Mesothelial cell of epicardium (in vitro differentiated cells): ENCODE measurements around the gene ARHGAP36. TPM values are rescaled to one million over a fixed set of nuclear protein-coding genes. Genes with fewer than 3 reads are reported as not detected.

Experiments
- DNase-seq, 2 experiments: peaks; one replicate each; pipeline ENCODE4 v3.0.0; 2021; ENCODE audit warnings: low spot score in 2 of 2; ENCODE audit not compliant: unreplicated experiment in 2 of 2
- H3K27ac Mint-ChIP-seq: 2 replicates; pipeline ENCODE4 v1.8.0; 2021; ENCODE audit warnings: mixed read lengths
- H3K27me3 Mint-ChIP-seq: 2 replicates; pipeline ENCODE4 v1.8.0; 2021; ENCODE audit warnings: low read depth, mixed read lengths
- H3K36me3 Mint-ChIP-seq: 2 replicates; pipeline ENCODE4 v1.8.0; 2021; ENCODE audit warnings: mixed read lengths
- H3K4me1 Mint-ChIP-seq: 2 replicates; pipeline ENCODE4 v1.8.0; 2021; ENCODE audit warnings: mixed read lengths
- H3K4me3 Mint-ChIP-seq: 2 replicates; pipeline ENCODE4 v1.8.0; 2021; ENCODE audit warnings: mild to moderate bottlenecking, moderate library complexity, mixed read lengths
- H3K9me3 Mint-ChIP-seq: 2 replicates; pipeline ENCODE4 v1.8.0; 2021; ENCODE audit warnings: mixed read lengths
- CTCF ChIP-seq: fragments of 200-600 bp; sonication (generic); IDR thresholded peaks from one replicate; pipeline ENCODE4 v1.5.0; 2021; ENCODE audit warnings: antibody characterized with exemption; ENCODE audit not compliant: unreplicated experiment
- total RNA-seq: library from RNA; stranded (reverse); gene quantifications from 3 replicates; pipeline ENCODE4 v1.2.1, GENCODE V29; 2021

Gene ARHGAP36
- total RNA-seq, 1 donor from 2014 or later: not detected

DNA sequence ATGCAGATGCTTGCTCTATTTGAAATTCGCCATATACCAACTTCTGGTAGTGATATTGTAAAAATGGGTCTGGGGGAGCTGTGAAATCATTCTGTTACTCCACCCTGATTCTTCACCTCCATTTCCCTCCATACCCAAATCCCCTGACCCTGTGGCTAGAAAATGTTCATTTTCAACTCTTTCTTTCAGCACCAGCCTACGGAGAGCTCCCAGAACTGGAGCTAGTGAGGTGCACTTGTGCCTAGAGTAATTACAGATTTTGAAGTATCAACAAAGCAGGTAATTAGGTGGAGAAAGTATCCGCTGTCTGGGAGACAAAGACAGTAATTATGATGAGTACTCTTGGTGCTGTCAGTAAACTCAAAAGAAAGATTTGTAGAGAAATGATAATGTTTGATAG, 8.1 kb downstream of the ARHGAP36 start:
- H3K27me3 Mint-ChIP-seq: peaks cover 11% of the 10 kb centered on the region
- no peak for DNase-seq
- no peaks in the 10 kb centered on the region for H3K4me1 Mint-ChIP-seq
- no peaks in the 10 kb centered on the region for H3K9me3 Mint-ChIP-seq
- no peak overlapping the region for H3K27ac Mint-ChIP-seq
- no peak for TF ChIP-seq CTCF
- H3K36me3 Mint-ChIP-seq: no peaks in the 10 kb centered on the region
- H3K4me3 Mint-ChIP-seq: no peak overlapping the region

GRCh38 chrX:131067216-131067615, 9.1 kb downstream of the ARHGAP36 start:
- Mint-ChIP-seq H3K36me3 (no peaks in the 10 kb centered on the region), H3K4me3 (no peak overlapping the region), H3K4me1 (no peaks in the 10 kb centered on the region), H3K9me3 (no peaks in the 10 kb centered on the region), H3K27me3 (peaks cover 1% of the 10 kb centered on the region), H3K27ac (no peak overlapping the region)
- no peak for TF ChIP-seq CTCF
- DNase-seq: no peak

DNA sequence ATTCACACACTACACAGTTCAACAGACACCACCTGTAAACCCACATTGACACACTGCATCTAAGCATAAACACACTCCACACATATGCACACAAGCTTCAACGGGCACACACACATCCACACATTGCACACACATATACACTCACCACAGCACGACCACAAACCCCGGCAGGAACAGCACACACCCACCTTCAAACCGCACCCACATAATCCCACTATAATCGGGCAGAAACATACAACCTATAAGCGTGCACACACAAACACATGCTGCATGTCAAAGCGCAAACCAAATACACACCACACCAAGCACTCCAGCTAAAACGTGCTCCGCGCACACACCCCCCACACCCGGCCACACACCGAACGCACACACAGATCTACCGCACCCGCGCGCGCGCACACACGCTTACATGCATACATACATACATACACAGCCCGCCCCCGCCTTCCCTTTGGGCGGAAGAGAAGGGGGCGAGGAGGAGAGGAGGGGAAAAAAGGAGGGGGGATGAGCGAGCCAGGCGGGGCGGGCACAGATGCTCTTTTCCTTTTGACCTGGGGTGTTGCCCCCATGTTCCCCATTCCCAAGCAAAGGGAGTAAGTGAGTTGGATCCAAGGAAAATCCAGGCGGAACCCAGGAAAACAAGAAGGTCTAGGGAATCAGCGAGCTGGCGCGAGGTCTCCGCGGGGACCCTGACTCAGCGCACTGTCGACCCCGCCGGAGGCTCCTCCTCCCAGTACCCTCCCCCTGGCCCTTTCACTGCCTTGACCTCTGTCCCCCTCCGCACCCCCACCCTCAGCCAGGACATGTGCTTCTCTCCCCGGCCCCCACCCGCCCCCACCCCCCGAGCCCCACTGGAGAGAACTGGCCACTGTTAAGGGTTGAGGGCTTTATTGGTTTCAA, 9.9 kb downstream of the ARHGAP36 start:
- Mint-ChIP-seq H3K9me3 (no peaks in the 10 kb centered on the region), H3K27me3 (no peaks in the 10 kb centered on the region), H3K4me1 (no peaks in the 10 kb centered on the region), H3K36me3 (no peaks in the 10 kb centered on the region), H3K27ac (no peak overlapping the region), H3K4me3 (no peak overlapping the region)
- no peak for DNase-seq
- TF ChIP-seq CTCF: no peak

GRCh38 chrX:131068945-131069719, 11.0 kb downstream of the ARHGAP36 start:
- peak; percentile 46 for TF ChIP-seq CTCF
- no peaks in the 10 kb centered on the region for H3K9me3 Mint-ChIP-seq
- no peaks in the 10 kb centered on the region for H3K27me3 Mint-ChIP-seq
- no peaks in the 10 kb centered on the region for H3K36me3 Mint-ChIP-seq
- no peak overlapping the region for H3K27ac Mint-ChIP-seq
- peak in 1 of 2 experiments; percentile 61 for DNase-seq
- H3K4me1 Mint-ChIP-seq: no peaks in the 10 kb centered on the region
- no peak overlapping the region for H3K4me3 Mint-ChIP-seq

- TF ChIP-seq CTCF: no peak
- Mint-ChIP-seq H3K36me3 (no peaks in the 10 kb centered on the region), H3K27me3 (peaks cover 3% of the 10 kb centered on the region), H3K27ac (no peak overlapping the region), H3K9me3 (no peaks in the 10 kb centered on the region), H3K4me1 (no peaks in the 10 kb centered on the region), H3K4me3 (no peak overlapping the region)
- no peak for DNase-seq
Observed at GRCh38 chrX:131072871-131073571, 14.9 kb downstream of the ARHGAP36 start.
